GM12878 (cell line): ENCODE measurements around the gene PTPRM. TPM values are rescaled to one million over a fixed set of nuclear protein-coding genes. Genes with fewer than 3 reads are reported as not detected.
"Not testable (repeated sequence)": the region's sequence is repeated elsewhere in the genome, so short reads cannot be mapped to it uniquely, and the experiment has no call there.

ENCODE experiments used
- ATAC-seq: fragments of 200-7000 bp; cut with Tn5 transposase; 3 replicates; pipeline ENCODE4 v1.9.1; 2020; ENCODE audit warnings: mild to moderate bottlenecking, moderate library complexity
- BruUV-seq: library from RNA; stranded (reverse); fragments of 400-500 nt; replicated peaks from 2 replicates; lab custom pipeline; 2021; lab: Mats Ljungman, UMichigan
- CTCF ChIA-PET: fragments of 300-600 bp; sonication (Branson Sonifier 250); formaldehyde crosslinking; extraction: SDS; loops from one replicate; lab custom pipeline; 2021; ENCODE audit warnings: inconsistent platforms; lab: Yijun Ruan, JAX
- POLR2A ChIA-PET: fragments of 350-600 bp; formaldehyde crosslinking; extraction: SDS; loops from one replicate; lab custom pipeline; 2021; ENCODE audit warnings: inconsistent platforms; lab: Charles Lee
- RAD21 ChIA-PET: fragments of 300-600 bp; sonication (Branson Sonifier 250); formaldehyde crosslinking; loops from one replicate; lab custom pipeline; 2023; ENCODE audit warnings: antibody characterized with exemption; ENCODE audit not compliant: unreplicated experiment; lab: Charles Lee
- SMC1A ChIA-PET: fragments of 300-600 bp; sonication (Branson Sonifier 250); formaldehyde crosslinking; loops from one replicate; lab custom pipeline; 2023; ENCODE audit not compliant: unreplicated experiment, uncharacterized antibody; lab: Charles Lee
- DNase-seq: peaks from one replicate; pipeline ENCODE4 v3.0.0-alpha.2; 2011; ENCODE audit warnings: low read depth, low spot score
- FAIRE-seq: peaks from 3 replicates; lab custom pipeline; 2011; peaks lifted over from hg19 to GRCh38; lab: Jason Lieb, UNC
- H2AFZ ChIP-seq: 2 replicates; pipeline ENCODE4 v1.6.0; 2011; ENCODE audit warnings: low read depth, low read length, control low read depth; ENCODE audit not compliant: control insufficient read depth
- H3K27ac ChIP-seq: 2 replicates; pipeline ENCODE4 v1.5.1; 2011; ENCODE audit warnings: control low read depth; ENCODE audit not compliant: control insufficient read depth, insufficient read depth
- H3K27me3 ChIP-seq, 2 experiments: replicated peaks in 1 of 2; 2 replicates each; pipeline versions ENCODE4 v1.6.0 to v1.6.1; 2011; ENCODE audit warnings: low read length in 1 of 2; ENCODE audit not compliant: control insufficient read depth in 2 of 2, insufficient read depth in 2 of 2
- H3K36me3 ChIP-seq, 2 experiments: 2 replicates each; pipeline ENCODE4 v1.5.1; 2011; ENCODE audit warnings: low read length in 1 of 2; ENCODE audit not compliant: control insufficient read depth in 2 of 2, insufficient read depth in 2 of 2
- H3K4me1 ChIP-seq: 2 replicates; pipeline ENCODE4 v1.6.1; 2011; ENCODE audit warnings: mild to moderate bottlenecking, low read length, moderate library complexity, mixed read lengths; ENCODE audit not compliant: control insufficient read depth, insufficient read depth
- H3K4me2 ChIP-seq: 2 replicates; pipeline ENCODE4 v1.6.0; 2011; ENCODE audit warnings: control low read depth; ENCODE audit not compliant: control insufficient read depth, insufficient read depth
- H3K4me3 ChIP-seq: fragments of 200-600 bp; sonication (generic); 2 replicates; pipeline ENCODE4 v1.5.1; 2016
- H3K79me2 ChIP-seq: 2 replicates; pipeline ENCODE4 v1.6.0; 2011; ENCODE audit warnings: low read length; ENCODE audit not compliant: control insufficient read depth, insufficient read depth
- H3K9ac ChIP-seq: 2 replicates; pipeline ENCODE4 v1.8.0; 2011; ENCODE audit warnings: low read length, control low read depth, mixed read lengths; ENCODE audit not compliant: control insufficient read depth, insufficient read depth
- H3K9me3 ChIP-seq: replicated peaks from 3 replicates; pipeline ENCODE4 v1.5.1; 2011; ENCODE audit warnings: mild to moderate bottlenecking, low read length; ENCODE audit not compliant: control insufficient read depth, insufficient read depth
- H4K20me1 ChIP-seq: 2 replicates; pipeline ENCODE4 v1.6.0; 2011; ENCODE audit not compliant: control insufficient read depth, insufficient read depth
- CHD2 ChIP-seq: IDR thresholded peaks from 2 replicates; pipeline ENCODE4 v1.6.1; 2011; ENCODE audit warnings: low read depth, low read length, improper control_type of control experiment, borderline replicate concordance
- JUND ChIP-seq: IDR thresholded peaks from 2 replicates; pipeline ENCODE4 v1.6.1; 2012; ENCODE audit warnings: low read depth, mild to moderate bottlenecking, low read length, improper control_type of control experiment, moderate library complexity
- TARDBP ChIP-seq: IDR thresholded peaks from 2 replicates; pipeline ENCODE4 v1.6.1; 2016; ENCODE audit warnings: borderline replicate concordance
- WGBS: methylation state at CpG from one replicate; pipeline ENCODE4 v1.1.6; 2016; ENCODE audit warnings: low lambda C conversion rate; ENCODE audit not compliant: insufficient replicate concordance, insufficient coverage; ENCODE audit errors: missing lambda C conversion rate; 5-methylcytosine and 5-hydroxymethylcytosine counted together
- in situ Hi-C: fragments of 300-500 bp; cut with MboI; formaldehyde crosslinking; loops from 9 replicates; pipeline ENCODE4 v1.14.3; 2018; ENCODE audit warnings: mixed read lengths
- intact Hi-C: fragments of 100-400 bp; cut with micrococcal nuclease; formaldehyde crosslinking; loops from one replicate; pipeline ENCODE4 v1.14.2; 2022; ENCODE audit not compliant: unreplicated experiment
- polyA plus RNA-seq, 11 experiments: library from polyadenylated mRNA; depleted of rRNA in 4 of 11; unstranded in 6 of 11; stranded (reverse) in 5 of 11; fragments of >200 nt; fragmentation: Nextera tagmentation in 4 of 11; fragmentation: Illumina TruSeq in 1 of 11; extraction: Ambion mirVana in 4 of 11; extraction: Trizol in 1 of 11; gene quantifications; 1 replicate in 1 of 11; 2 replicates in 10 of 11; pipeline versions ENCODE4 v1.2.1 to v1.2.3, GENCODE V29; 2011 to 2016; ENCODE audit warnings: inconsistent platforms in 2 of 11, missing spikeins in 2 of 11, low read depth in 1 of 11
- total RNA-seq, 4 experiments: library from RNA; depleted of rRNA in 3 of 4; stranded (reverse); fragments of >200 nt in 3 of 4; fragmentation: Illumina TruSeq in 1 of 4; extraction: Trizol in 1 of 4; gene quantifications; 2 replicates each; pipeline versions ENCODE4 v1.2.1 to v1.2.3, GENCODE V29; 2013 to 2021
- TF ChIP-seq, protein P1 (sequence below): IDR thresholded peaks from 2 replicates; pipeline ENCODE4 v1.6.1; 2011; ENCODE audit warnings: borderline replicate concordance, low read depth, mild to moderate bottlenecking, moderate library complexity, mixed read lengths, low read length; ENCODE audit not compliant: insufficient read depth; ENCODE audit errors: extremely low read length
- TF ChIP-seq, protein P2 (sequence below): fragments of 150-350 bp; IDR thresholded peaks from 2 replicates; pipeline ENCODE4 v1.6.1; 2016; ENCODE audit warnings: low read depth, low read length

Gene PTPRM
- total and polyA plus RNA-seq, 10 of the 15 experiments (the other 5 are each of a cell fraction or from before 2014, with no cell fraction given) = 0.07 to 22.6 (median 0.60) TPM

DNA sequence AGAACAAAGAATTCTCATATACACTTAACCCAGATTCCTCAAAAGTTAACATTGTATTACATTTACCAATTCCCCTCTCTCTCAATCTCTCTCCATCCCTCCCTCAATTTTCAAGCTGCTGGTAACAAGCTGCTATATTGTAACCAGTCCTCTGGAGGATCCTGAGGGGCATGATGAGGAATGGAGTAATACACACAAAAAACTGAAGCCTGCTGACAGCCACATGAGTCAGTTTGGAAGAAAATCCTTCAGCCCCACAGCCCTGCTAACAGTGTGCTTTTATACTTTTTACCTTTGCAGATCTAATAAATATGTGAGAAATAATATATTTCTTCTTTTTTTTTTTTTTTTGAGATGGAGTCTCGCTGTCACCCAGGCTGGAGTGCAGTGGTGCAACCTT lies 876.4 kb downstream of the PTPRM start:
- no peak for ATAC-seq
- intact Hi-C loops = no loop called here
- ChIA-PET POLR2A (no interaction called here), CTCF (no interaction called here), SMC1A (no interaction called here), RAD21 (no interaction called here)
- no peak overlapping the region for H3K4me3 ChIP-seq
- H3K36me3 ChIP-seq = no peaks in the 10 kb centered on the region
- no peak overlapping the region for H3K27ac ChIP-seq
- no CpG with 5 or more reads among the region's 1 CpG for WGBS
- DNase-seq = no peak
- no peak overlapping the region for H2AFZ ChIP-seq
- H3K9ac ChIP-seq = no peak overlapping the region
- in situ Hi-C loops = no loop called here
- no TSS peak for BruUV-seq
- no peaks in the 10 kb centered on the region for H3K4me1 ChIP-seq
- H3K9me3 ChIP-seq = no peaks in the 10 kb centered on the region
- no peaks in the 10 kb centered on the region for H3K79me2 ChIP-seq
- TF ChIP-seq TARDBP (no peak), CHD2 (no peak), JUND (no peak)
- TF ChIP-seq, protein P1, sequence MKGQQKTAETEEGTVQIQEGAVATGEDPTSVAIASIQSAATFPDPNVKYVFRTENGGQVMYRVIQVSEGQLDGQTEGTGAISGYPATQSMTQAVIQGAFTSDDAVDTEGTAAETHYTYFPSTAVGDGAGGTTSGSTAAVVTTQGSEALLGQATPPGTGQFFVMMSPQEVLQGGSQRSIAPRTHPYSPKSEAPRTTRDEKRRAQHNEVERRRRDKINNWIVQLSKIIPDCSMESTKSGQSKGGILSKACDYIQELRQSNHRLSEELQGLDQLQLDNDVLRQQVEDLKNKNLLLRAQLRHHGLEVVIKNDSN = no peak
- TF ChIP-seq, protein P2, sequence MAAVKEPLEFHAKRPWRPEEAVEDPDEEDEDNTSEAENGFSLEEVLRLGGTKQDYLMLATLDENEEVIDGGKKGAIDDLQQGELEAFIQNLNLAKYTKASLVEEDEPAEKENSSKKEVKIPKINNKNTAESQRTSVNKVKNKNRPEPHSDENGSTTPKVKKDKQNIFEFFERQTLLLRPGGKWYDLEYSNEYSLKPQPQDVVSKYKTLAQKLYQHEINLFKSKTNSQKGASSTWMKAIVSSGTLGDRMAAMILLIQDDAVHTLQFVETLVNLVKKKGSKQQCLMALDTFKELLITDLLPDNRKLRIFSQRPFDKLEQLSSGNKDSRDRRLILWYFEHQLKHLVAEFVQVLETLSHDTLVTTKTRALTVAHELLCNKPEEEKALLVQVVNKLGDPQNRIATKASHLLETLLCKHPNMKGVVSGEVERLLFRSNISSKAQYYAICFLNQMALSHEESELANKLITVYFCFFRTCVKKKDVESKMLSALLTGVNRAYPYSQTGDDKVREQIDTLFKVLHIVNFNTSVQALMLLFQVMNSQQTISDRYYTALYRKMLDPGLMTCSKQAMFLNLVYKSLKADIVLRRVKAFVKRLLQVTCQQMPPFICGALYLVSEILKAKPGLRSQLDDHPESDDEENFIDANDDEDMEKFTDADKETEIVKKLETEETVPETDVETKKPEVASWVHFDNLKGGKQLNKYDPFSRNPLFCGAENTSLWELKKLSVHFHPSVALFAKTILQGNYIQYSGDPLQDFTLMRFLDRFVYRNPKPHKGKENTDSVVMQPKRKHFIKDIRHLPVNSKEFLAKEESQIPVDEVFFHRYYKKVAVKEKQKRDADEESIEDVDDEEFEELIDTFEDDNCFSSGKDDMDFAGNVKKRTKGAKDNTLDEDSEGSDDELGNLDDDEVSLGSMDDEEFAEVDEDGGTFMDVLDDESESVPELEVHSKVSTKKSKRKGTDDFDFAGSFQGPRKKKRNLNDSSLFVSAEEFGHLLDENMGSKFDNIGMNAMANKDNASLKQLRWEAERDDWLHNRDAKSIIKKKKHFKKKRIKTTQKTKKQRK = no peak
- H4K20me1 ChIP-seq = no peaks in the 10 kb centered on the region
- H3K27me3 ChIP-seq = no peaks in the 10 kb centered on the region; a peak in 1 of 4 replicates
- H3K4me2 ChIP-seq = no peak overlapping the region
- FAIRE-seq = no peak

DNA sequence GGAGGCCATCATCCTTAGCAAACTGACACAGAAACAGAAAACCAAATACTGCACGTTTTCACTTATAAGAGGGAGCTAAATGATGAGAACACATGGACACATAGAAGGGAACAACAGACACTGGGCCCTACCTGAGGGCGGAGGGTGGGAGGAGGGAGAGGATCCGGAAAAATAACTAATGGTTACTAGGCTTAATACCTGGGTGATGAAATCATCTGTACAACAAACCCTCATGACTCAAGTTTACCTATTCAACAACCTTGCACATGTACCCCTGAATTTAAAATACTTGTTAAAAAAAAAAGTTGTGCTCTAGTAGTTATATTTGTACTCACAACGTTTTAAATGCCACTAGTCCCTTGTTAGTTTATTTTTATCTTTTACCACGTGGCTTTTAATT lies 879.8 kb downstream of the PTPRM start:
- H3K4me3 ChIP-seq, H3K9me3 ChIP-seq, intact Hi-C loops, FAIRE-seq, DNase-seq, H3K27me3 ChIP-seq, H3K27ac ChIP-seq, H3K4me1 ChIP-seq, H3K4me2 ChIP-seq, SMC1A ChIA-PET, H4K20me1 ChIP-seq, BruUV-seq, H3K9ac ChIP-seq, RAD21 ChIA-PET, CTCF ChIA-PET, H3K79me2 ChIP-seq, POLR2A ChIA-PET, in situ Hi-C loops, ATAC-seq, H3K36me3 ChIP-seq, H2AFZ ChIP-seq: not testable (repeated sequence)
- 14% methylated on average over 5 of the region's 5 CpGs for WGBS
